ENCODE results near the gene MICAL2. TPM values are rescaled to one million over a fixed set of nuclear protein-coding genes. Genes with fewer than 3 reads are reported as not detected.

Gene MICAL2
- total RNA-seq, 1 donor from 2014 or later: 372 TPM

DNA sequence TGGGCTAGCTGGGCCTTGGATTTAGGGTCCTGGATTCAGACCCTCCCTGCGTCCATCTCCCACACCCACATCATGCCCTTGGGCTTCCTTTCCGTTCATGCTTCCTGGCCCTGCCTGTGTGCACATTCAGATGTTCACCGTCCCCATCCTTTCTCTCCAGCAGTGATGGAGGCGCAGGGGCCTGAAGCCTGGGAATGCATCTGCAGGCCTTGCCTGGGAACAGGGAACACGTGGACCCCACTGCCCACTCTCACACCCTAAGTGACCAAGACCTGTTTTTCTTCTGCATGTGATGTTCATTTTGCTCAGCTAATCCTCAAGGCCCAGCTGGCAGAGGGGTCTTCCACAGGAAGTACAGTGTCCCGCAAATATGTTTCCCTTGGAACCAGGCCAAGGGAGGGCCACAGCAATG is 175.4 kb downstream of the MICAL2 start:
- TF ChIP-seq, protein P1, sequence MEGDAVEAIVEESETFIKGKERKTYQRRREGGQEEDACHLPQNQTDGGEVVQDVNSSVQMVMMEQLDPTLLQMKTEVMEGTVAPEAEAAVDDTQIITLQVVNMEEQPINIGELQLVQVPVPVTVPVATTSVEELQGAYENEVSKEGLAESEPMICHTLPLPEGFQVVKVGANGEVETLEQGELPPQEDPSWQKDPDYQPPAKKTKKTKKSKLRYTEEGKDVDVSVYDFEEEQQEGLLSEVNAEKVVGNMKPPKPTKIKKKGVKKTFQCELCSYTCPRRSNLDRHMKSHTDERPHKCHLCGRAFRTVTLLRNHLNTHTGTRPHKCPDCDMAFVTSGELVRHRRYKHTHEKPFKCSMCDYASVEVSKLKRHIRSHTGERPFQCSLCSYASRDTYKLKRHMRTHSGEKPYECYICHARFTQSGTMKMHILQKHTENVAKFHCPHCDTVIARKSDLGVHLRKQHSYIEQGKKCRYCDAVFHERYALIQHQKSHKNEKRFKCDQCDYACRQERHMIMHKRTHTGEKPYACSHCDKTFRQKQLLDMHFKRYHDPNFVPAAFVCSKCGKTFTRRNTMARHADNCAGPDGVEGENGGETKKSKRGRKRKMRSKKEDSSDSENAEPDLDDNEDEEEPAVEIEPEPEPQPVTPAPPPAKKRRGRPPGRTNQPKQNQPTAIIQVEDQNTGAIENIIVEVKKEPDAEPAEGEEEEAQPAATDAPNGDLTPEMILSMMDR (IDR thresholded peaks at IDR 0.05): no peak
- H3K4me3 Mint-ChIP-seq (ENCODE audit: unreplicated experiment): peak overlapping the region; percentile 7
- no peaks in the 10 kb centered on the region for H3K27me3 Mint-ChIP-seq (ENCODE audit: low read depth)
- H3K4me1 Mint-ChIP-seq (ENCODE audit: low read depth): peaks cover 81% of the 10 kb centered on the region
- H3K27ac Mint-ChIP-seq (ENCODE audit: unreplicated experiment): peak overlapping the region; percentile 100
- no peak for DNase-seq (ENCODE audit: low spot score)
- H3K36me3 Mint-ChIP-seq (ENCODE audit: low read depth): no peaks in the 10 kb centered on the region
- H3K9me3 Mint-ChIP-seq (ENCODE audit: low read depth): no peaks in the 10 kb centered on the region

DNA sequence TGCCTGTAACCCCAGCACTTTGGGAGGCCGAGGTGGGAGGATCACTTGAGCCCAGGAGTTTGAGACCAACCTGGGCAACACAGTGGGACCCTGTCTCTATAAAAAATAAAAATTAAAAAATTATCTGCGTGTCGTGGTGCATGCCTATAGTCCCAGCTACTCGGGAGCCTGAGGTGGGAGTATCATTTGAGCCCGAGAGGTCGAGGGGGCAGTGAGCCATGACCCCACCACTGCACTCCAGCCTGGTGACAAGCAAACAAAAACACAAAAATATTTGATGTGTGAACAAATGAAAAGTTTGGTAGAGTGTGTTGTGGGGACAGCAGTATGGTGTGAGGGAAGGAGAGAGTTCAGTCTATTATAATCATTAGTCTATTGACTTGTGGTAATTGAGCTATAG is 176.2 kb downstream of the MICAL2 start:
- Mint-ChIP-seq H3K4me1 (ENCODE audit: low read depth) (peaks cover 73% of the 10 kb centered on the region), H3K36me3 (ENCODE audit: low read depth) (no peaks in the 10 kb centered on the region), H3K27ac (ENCODE audit: unreplicated experiment) (peak overlapping the region; percentile 100), H3K27me3 (ENCODE audit: low read depth) (no peaks in the 10 kb centered on the region), H3K9me3 (ENCODE audit: low read depth) (no peaks in the 10 kb centered on the region), H3K4me3 (ENCODE audit: unreplicated experiment) (peak overlapping the region; percentile 78)
- no peak for DNase-seq (ENCODE audit: low spot score)
- TF ChIP-seq, protein P1 (IDR thresholded peaks at IDR 0.05): no peak

DNA sequence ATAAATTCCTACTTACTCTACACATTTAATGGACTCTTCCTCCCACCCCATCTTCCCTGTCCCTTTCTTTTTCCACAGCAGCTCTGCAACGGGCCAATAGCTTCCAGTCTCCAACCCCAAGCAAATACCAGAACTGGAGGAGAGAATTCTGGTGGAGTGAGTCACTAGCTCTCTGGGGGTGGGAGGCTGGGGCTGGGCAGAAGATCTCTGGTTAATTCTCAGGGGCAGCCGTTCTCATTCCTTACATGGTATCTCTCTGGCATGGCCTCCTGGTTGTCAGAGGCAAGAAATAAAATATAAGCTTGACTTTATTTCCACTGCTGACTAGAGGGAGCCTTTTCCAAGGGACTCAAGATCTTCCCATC is 176.6 kb downstream of the MICAL2 start:
- DNase-seq (ENCODE audit: low spot score): no peak
- H3K9me3 Mint-ChIP-seq (ENCODE audit: low read depth): no peaks in the 10 kb centered on the region
- H3K36me3 Mint-ChIP-seq (ENCODE audit: low read depth): peaks cover under 1% of the 10 kb centered on the region
- H3K4me1 Mint-ChIP-seq (ENCODE audit: low read depth): peaks cover 69% of the 10 kb centered on the region
- H3K4me3 Mint-ChIP-seq (ENCODE audit: unreplicated experiment): peak overlapping the region; percentile 78
- TF ChIP-seq, protein P1 (IDR thresholded peaks at IDR 0.05): no peak
- no peaks in the 10 kb centered on the region for H3K27me3 Mint-ChIP-seq (ENCODE audit: low read depth)
- peak overlapping the region; percentile 100 for H3K27ac Mint-ChIP-seq (ENCODE audit: unreplicated experiment)

- peaks cover 4% of the 10 kb centered on the region for H3K36me3 Mint-ChIP-seq (ENCODE audit: low read depth)
- H3K27ac Mint-ChIP-seq (ENCODE audit: unreplicated experiment): peak overlapping the region; percentile 100
- peak; percentile 96 for DNase-seq (ENCODE audit: low spot score)
- TF ChIP-seq, protein P1 (IDR thresholded peaks at IDR 0.05): peak; percentile 80
- no peaks in the 10 kb centered on the region for H3K9me3 Mint-ChIP-seq (ENCODE audit: low read depth)
- peaks cover 63% of the 10 kb centered on the region for H3K4me1 Mint-ChIP-seq (ENCODE audit: low read depth)
- H3K4me3 Mint-ChIP-seq (ENCODE audit: unreplicated experiment): peak overlapping the region; percentile 78
- H3K27me3 Mint-ChIP-seq (ENCODE audit: low read depth): no peaks in the 10 kb centered on the region
Observed at GRCh38 chr11:12287374-12288211, 177.2 kb downstream of the MICAL2 start.

- H3K27ac Mint-ChIP-seq (ENCODE audit: unreplicated experiment): peak overlapping the region; percentile 100
- H3K4me1 Mint-ChIP-seq (ENCODE audit: low read depth): peaks cover 56% of the 10 kb centered on the region
- H3K4me3 Mint-ChIP-seq (ENCODE audit: unreplicated experiment): peak overlapping the region; percentile 78
- peaks cover 4% of the 10 kb centered on the region for H3K36me3 Mint-ChIP-seq (ENCODE audit: low read depth)
- TF ChIP-seq, protein P1 (IDR thresholded peaks at IDR 0.05): peak; percentile 94
- H3K27me3 Mint-ChIP-seq (ENCODE audit: low read depth): no peaks in the 10 kb centered on the region
- DNase-seq (ENCODE audit: low spot score): no peak
- no peaks in the 10 kb centered on the region for H3K9me3 Mint-ChIP-seq (ENCODE audit: low read depth)
Observed at GRCh38 chr11:12288212-12288930, 178.0 kb downstream of the MICAL2 start.
